ENCODE results near the gene PTGER1.

GRCh38 chr19:14492756-14493337, 17.7 kb upstream of the PTGER1 start:
- TF ChIP-seq CTCF (IDR thresholded peaks at IDR 0.05 in 2 of 3, conservative IDR thresholded peaks at IDR 0.05 in 1 of 3; ENCODE audit: insufficient read depth in 2 of 3, low read depth in 1 of 3, low read length in 3 of 3) (no peak), TRIM24 (IDR thresholded peaks at IDR 0.05) (no peak), CHD4 (IDR thresholded peaks at IDR 0.05; ENCODE audit: insufficient read depth, insufficient replicate concordance, low read depth, low read length, poor library complexity, severe bottlenecking) (no peak), PCBP1 (IDR thresholded peaks at IDR 0.05; ENCODE audit: low read depth, low read length, poor library complexity, severe bottlenecking) (no peak), KLF16 (IDR thresholded peaks at IDR 0.05) (no peak), ZBTB43 (CRISPR knock-in tag; IDR thresholded peaks at IDR 0.05) (no peak), POLR2AphosphoS5 (IDR thresholded peaks at IDR 0.05; ENCODE audit: control insufficient read depth, insufficient read depth, low read depth, low read length) (no peak), ZBTB33 (CRISPR knock-in tag; IDR thresholded peaks at IDR 0.05) (no peak), SIN3B (IDR thresholded peaks at IDR 0.05; ENCODE audit: low read depth) (no peak), CGGBP1 (CRISPR knock-in tag; IDR thresholded peaks at IDR 0.05) (no peak), EP300 (IDR thresholded peaks at IDR 0.05; ENCODE audit: low read length) (no peak), NFATC3 (IDR thresholded peaks at IDR 0.05) (no peak)
